K562 (cell line): Measurements from ENCODE around the gene TESMIN. TPM values are rescaled to one million over a fixed set of nuclear protein-coding genes. Genes with fewer than 3 reads are reported as not detected.

Experiments used
- ATAC-seq: fragments of 200-7000 bp; cut with Tn5 transposase; 3 replicates; pipeline ENCODE4 v1.9.1; 2020; ENCODE audit warnings: moderate library complexity
- BruUV-seq: library from RNA; stranded (reverse); fragments of 400-500 nt; replicated peaks from 2 replicates; lab custom pipeline; 2021; lab: Mats Ljungman, UMichigan
- CTCF ChIA-PET: fragments of 300-600 bp; formaldehyde crosslinking; extraction: SDS; loops from one replicate; lab custom pipeline; 2021; ENCODE audit warnings: low intra/inter-chr PET ratio; lab: Yijun Ruan, JAX
- POLR2A ChIA-PET: fragments of 300-600, 350-650 bp; sonication (Branson Sonifier 250); formaldehyde crosslinking; extraction: SDS; loops from one replicate; lab custom pipeline; 2021; ENCODE audit warnings: antibody characterized with exemption, inconsistent platforms; lab: Yijun Ruan, JAX
- DNase-seq, 4 experiments: peaks; one replicate each; pipeline versions ENCODE4 v3.0.0 to v3.0.0-alpha.2; 2011 to 2018; ENCODE audit warnings: low spot score in 3 of 4, mixed read lengths in 3 of 4; ENCODE audit errors: extremely low read depth in 1 of 4
- FAIRE-seq: peaks from 2 replicates; lab custom pipeline; 2011; peaks lifted over from hg19 to GRCh38; lab: Jason Lieb, UNC
- H2AFZ ChIP-seq: 2 replicates; pipeline ENCODE4 v1.6.0; 2011; ENCODE audit warnings: low read depth, low read length, control low read depth, inconsistent platforms
- H3K27ac ChIP-seq: fragments of 200-600 bp; 3 replicates; pipeline ENCODE4 v1.8.0; 2011; ENCODE audit warnings: low read depth, mild to moderate bottlenecking, control low read depth, inconsistent platforms, low read length, moderate library complexity, mixed read lengths; ENCODE audit errors: extremely low read depth
- H3K27me3 ChIP-seq, 2 experiments: fragments of 300-600 bp in 1 of 2; 2 replicates in 1 of 2; 3 replicates in 1 of 2; pipeline versions ENCODE4 v1.6.0 to v1.8.0; 2011; ENCODE audit warnings: inconsistent platforms in 2 of 2, low read length in 2 of 2, mild to moderate bottlenecking in 1 of 2, mixed read lengths in 1 of 2, moderate library complexity in 1 of 2; ENCODE audit not compliant: control insufficient read depth in 2 of 2, insufficient read depth in 2 of 2
- H3K36me3 ChIP-seq: fragments of 300-600 bp; 3 replicates; pipeline ENCODE4 v1.8.0; 2011; ENCODE audit warnings: mild to moderate bottlenecking, low read length, inconsistent platforms; ENCODE audit not compliant: control insufficient read depth, insufficient read depth
- H3K4me1 ChIP-seq, 2 experiments: fragments of 200-600 bp in 1 of 2; replicated peaks in 1 of 2; 2 replicates in 1 of 2; 3 replicates in 1 of 2; pipeline versions ENCODE4 v1.5.1 to v1.8.0; 2011; ENCODE audit warnings: inconsistent platforms in 2 of 2, low read length in 2 of 2, mild to moderate bottlenecking in 1 of 2, mixed read lengths in 1 of 2, moderate library complexity in 1 of 2; ENCODE audit not compliant: control insufficient read depth in 2 of 2, insufficient read depth in 2 of 2
- H3K4me2 ChIP-seq: 2 replicates; pipeline ENCODE4 v1.6.1; 2011; ENCODE audit warnings: low read length, control low read depth, inconsistent platforms, mixed read lengths; ENCODE audit not compliant: insufficient read depth
- H3K4me3 ChIP-seq: fragments of 200-600 bp; sonication (generic), shearing (Covaris generic); 2 replicates; pipeline ENCODE4 v1.5.1; 2016; ENCODE audit warnings: control low read depth, inconsistent platforms
- H3K79me2 ChIP-seq: fragments of 200-600 bp; 3 replicates; pipeline ENCODE4 v1.8.0; 2011; ENCODE audit warnings: low read length, inconsistent platforms; ENCODE audit not compliant: control insufficient read depth, insufficient read depth
- H3K9ac ChIP-seq, 2 experiments: 2 replicates each; pipeline versions ENCODE4 v1.6.0 to v1.6.1; 2011; ENCODE audit warnings: low read depth in 2 of 2, low read length in 2 of 2, control low read depth in 1 of 2, inconsistent platforms in 1 of 2, mild to moderate bottlenecking in 1 of 2, mixed read lengths in 1 of 2; ENCODE audit not compliant: insufficient read depth in 1 of 2
- H3K9me1 ChIP-seq: one replicate; pipeline ENCODE4 v1.6.0; 2011; ENCODE audit warnings: inconsistent platforms, mild to moderate bottlenecking, low read length, moderate library complexity; ENCODE audit not compliant: control insufficient read depth, insufficient read depth
- H3K9me3 ChIP-seq: replicated peaks from 2 replicates; pipeline ENCODE4 v1.5.1; 2011; ENCODE audit warnings: low read depth, low read length, inconsistent platforms; ENCODE audit not compliant: control insufficient read depth, insufficient read depth
- H4K20me1 ChIP-seq: replicated peaks from 2 replicates; pipeline ENCODE4 v1.6.1; 2011; ENCODE audit warnings: low read length, inconsistent platforms, mixed read lengths; ENCODE audit not compliant: control insufficient read depth, insufficient read depth
- HDAC1 ChIP-seq, 2 experiments: fragments of 450-650 bp; IDR thresholded peaks; 2 replicates each; pipeline ENCODE4 v1.6.1; 2016 to 2017; ENCODE audit warnings: inconsistent platforms in 1 of 2, mild to moderate bottlenecking in 1 of 2, moderate library complexity in 1 of 2
- MTA2 ChIP-seq: fragments of 450-650 bp; IDR thresholded peaks from 2 replicates; pipeline ENCODE4 v1.6.1; 2016; ENCODE audit warnings: low read depth
- NFIX ChIP-seq: fragments of 250-450 bp; sonication (Bioruptor Pico); IDR thresholded peaks from 2 replicates; pipeline ENCODE4 v1.4.0; 2020; ENCODE audit warnings: low read depth, mild to moderate bottlenecking, moderate library complexity
- NR1H2 ChIP-seq: sonication (generic); formaldehyde crosslinking; IDR thresholded peaks from 2 replicates; pipeline ENCODE4 v1.4.0; 2020; ENCODE audit warnings: mild to moderate bottlenecking, missing genetic modification reagents
- NR3C1 ChIP-seq: sonication (generic); formaldehyde crosslinking; IDR thresholded peaks from 2 replicates; pipeline ENCODE4 v1.8.1; 2022; ENCODE audit warnings: missing genetic modification reagents
- POLR2A ChIP-seq: fragments of 450-650 bp; conservative IDR thresholded peaks from 2 replicates; pipeline ENCODE4 v1.6.1; 2016
- SUPT5H ChIP-seq: fragments of 450-650 bp; IDR thresholded peaks from 2 replicates; pipeline ENCODE4 v1.6.1; 2016
- TGIF2 ChIP-seq: sonication (generic); formaldehyde crosslinking; IDR thresholded peaks from 2 replicates; pipeline ENCODE4 v1.8.1; 2022; ENCODE audit warnings: mild to moderate bottlenecking, missing genetic modification reagents, moderate library complexity
- ZNF384 ChIP-seq: IDR thresholded peaks from 2 replicates; pipeline ENCODE4 v1.6.1; 2012; ENCODE audit warnings: low read depth, low read length, improper control_type of control experiment
- ZZZ3 ChIP-seq: fragments of 450-650 bp; IDR thresholded peaks from 2 replicates; pipeline ENCODE4 v1.6.1; 2016; ENCODE audit warnings: antibody characterized with exemption, mild to moderate bottlenecking, moderate library complexity
- WGBS: fragments of 100-300 bp; shearing (Covaris generic); methylation state at CpG from one replicate; pipeline ENCODE4 v1.1.6; 2016; ENCODE audit warnings: low coverage, mixed read lengths; ENCODE audit not compliant: insufficient coverage; ENCODE audit errors: missing lambda C conversion rate; 5-methylcytosine and 5-hydroxymethylcytosine counted together
- in situ Hi-C: fragments of 300-500 bp; cut with MboI; formaldehyde crosslinking; loops from 4 replicates; pipeline ENCODE4 v1.15.0; 2018; ENCODE audit warnings: inconsistent platforms, mixed read lengths
- intact Hi-C: fragments of 100-400 bp; cut with micrococcal nuclease; formaldehyde crosslinking; loops from 2 replicates; pipeline ENCODE4 v1.14.2; 2022
- polyA plus RNA-seq, 8 experiments: library from polyadenylated mRNA; depleted of rRNA in 4 of 8; stranded (reverse) in 5 of 8; unstranded in 3 of 8; fragments of >200 nt; fragmentation: Nextera tagmentation in 2 of 8; fragmentation: Illumina TruSeq in 1 of 8; extraction: Ambion mirVana in 2 of 8; extraction: Trizol in 1 of 8; gene quantifications; 2 replicates each; pipeline versions ENCODE4 v1.2.1 to v1.2.3, GENCODE V29; 2011 to 2014; ENCODE audit warnings: inconsistent platforms in 1 of 8, missing spikeins in 1 of 8
- total RNA-seq, 7 experiments: library from RNA; depleted of rRNA in 6 of 7; stranded (reverse); fragments of >200 nt in 6 of 7; fragmentation: Illumina TruSeq in 2 of 7; extraction: Trizol in 2 of 7; gene quantifications; 2 replicates each; pipeline versions ENCODE4 v1.2.1 to v1.2.3, GENCODE V29; 2011 to 2021; ENCODE audit warnings: low replicate concordance in 1 of 7
- TF ChIP-seq, protein P1 (sequence below): fragments of 450-650 bp; IDR thresholded peaks from 2 replicates; pipeline ENCODE4 v1.6.1; 2016; ENCODE audit warnings: mild to moderate bottlenecking, moderate library complexity
- TF ChIP-seq, protein P2 (sequence below): fragments of 450-650 bp; formaldehyde crosslinking; IDR thresholded peaks from 2 replicates; pipeline ENCODE4 v1.4.0; 2022; ENCODE audit warnings: mild to moderate bottlenecking, moderate library complexity

The TESMIN gene
- total and polyA plus RNA-seq, 9 of the 15 experiments (the other 6 are each of a cell fraction or from before 2014, with no cell fraction given) = 8.9 to 50.5 (median 15.0) TPM

DNA sequence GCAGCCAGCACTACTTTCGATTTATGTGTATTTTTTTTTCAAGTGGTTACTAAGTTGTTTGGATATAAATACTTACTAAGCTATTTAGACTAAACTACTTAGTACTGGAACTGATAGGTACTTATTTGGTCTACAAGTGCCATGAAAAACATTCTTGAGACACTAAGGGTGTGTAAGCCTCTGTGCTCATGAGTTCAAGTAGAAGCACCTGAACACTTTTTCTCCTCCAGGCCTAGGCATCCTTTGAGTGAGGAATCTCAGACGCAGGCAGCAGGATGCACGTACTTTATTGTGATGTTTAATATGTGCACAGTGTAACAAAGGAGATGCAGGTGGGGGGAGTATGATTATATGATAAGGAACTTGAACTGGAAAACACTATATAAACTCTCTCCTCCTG is 7.8 kb downstream of the TESMIN start:
- no peak for ATAC-seq
- Histone ChIP-seq H3K27ac (no peak overlapping the region), H3K9ac (no peak overlapping the region), H2AFZ (no peak overlapping the region), H3K4me2 (no peak overlapping the region), H3K4me3 (no peak overlapping the region), H3K36me3 (peaks cover 47% of the 10 kb centered on the region; the same call in 2 of the 3 replicates), H3K27me3 (no peaks in the 10 kb centered on the region), H3K79me2 (no peaks in the 10 kb centered on the region), H3K9me1 (no peaks in the 10 kb centered on the region), H3K4me1 (no peaks in the 10 kb centered on the region), H4K20me1 (0 out of 2 replicates have a peak, but pooled peaks cover 3% of the 10 kb centered on the region), H3K9me3 (no peaks in the 10 kb centered on the region)
- FAIRE-seq = no peak
- ChIA-PET POLR2A (interaction anchor here (1.9 kb wide), 1 partner anchor 11 kb away, joined by 8 read pairs; no protein-coding TSS in a partner anchor), CTCF (no interaction called here)
- no TSS peak for BruUV-seq
- no peak for DNase-seq
- WGBS = 92% methylated on average over 3 of the region's 3 CpGs
- intact Hi-C loops = no loop called here
- in situ Hi-C loops = no loop called here
- no peak for TF ChIP-seq TGIF2 (CRISPR knock-in tag)
- TF ChIP-seq NR3C1 (CRISPR knock-in tag) = no peak
- TF ChIP-seq ZNF384 = no peak
- TF ChIP-seq SUPT5H = no peak
- TF ChIP-seq NR1H2 (CRISPR knock-in tag) = no peak
- TF ChIP-seq, protein P1, sequence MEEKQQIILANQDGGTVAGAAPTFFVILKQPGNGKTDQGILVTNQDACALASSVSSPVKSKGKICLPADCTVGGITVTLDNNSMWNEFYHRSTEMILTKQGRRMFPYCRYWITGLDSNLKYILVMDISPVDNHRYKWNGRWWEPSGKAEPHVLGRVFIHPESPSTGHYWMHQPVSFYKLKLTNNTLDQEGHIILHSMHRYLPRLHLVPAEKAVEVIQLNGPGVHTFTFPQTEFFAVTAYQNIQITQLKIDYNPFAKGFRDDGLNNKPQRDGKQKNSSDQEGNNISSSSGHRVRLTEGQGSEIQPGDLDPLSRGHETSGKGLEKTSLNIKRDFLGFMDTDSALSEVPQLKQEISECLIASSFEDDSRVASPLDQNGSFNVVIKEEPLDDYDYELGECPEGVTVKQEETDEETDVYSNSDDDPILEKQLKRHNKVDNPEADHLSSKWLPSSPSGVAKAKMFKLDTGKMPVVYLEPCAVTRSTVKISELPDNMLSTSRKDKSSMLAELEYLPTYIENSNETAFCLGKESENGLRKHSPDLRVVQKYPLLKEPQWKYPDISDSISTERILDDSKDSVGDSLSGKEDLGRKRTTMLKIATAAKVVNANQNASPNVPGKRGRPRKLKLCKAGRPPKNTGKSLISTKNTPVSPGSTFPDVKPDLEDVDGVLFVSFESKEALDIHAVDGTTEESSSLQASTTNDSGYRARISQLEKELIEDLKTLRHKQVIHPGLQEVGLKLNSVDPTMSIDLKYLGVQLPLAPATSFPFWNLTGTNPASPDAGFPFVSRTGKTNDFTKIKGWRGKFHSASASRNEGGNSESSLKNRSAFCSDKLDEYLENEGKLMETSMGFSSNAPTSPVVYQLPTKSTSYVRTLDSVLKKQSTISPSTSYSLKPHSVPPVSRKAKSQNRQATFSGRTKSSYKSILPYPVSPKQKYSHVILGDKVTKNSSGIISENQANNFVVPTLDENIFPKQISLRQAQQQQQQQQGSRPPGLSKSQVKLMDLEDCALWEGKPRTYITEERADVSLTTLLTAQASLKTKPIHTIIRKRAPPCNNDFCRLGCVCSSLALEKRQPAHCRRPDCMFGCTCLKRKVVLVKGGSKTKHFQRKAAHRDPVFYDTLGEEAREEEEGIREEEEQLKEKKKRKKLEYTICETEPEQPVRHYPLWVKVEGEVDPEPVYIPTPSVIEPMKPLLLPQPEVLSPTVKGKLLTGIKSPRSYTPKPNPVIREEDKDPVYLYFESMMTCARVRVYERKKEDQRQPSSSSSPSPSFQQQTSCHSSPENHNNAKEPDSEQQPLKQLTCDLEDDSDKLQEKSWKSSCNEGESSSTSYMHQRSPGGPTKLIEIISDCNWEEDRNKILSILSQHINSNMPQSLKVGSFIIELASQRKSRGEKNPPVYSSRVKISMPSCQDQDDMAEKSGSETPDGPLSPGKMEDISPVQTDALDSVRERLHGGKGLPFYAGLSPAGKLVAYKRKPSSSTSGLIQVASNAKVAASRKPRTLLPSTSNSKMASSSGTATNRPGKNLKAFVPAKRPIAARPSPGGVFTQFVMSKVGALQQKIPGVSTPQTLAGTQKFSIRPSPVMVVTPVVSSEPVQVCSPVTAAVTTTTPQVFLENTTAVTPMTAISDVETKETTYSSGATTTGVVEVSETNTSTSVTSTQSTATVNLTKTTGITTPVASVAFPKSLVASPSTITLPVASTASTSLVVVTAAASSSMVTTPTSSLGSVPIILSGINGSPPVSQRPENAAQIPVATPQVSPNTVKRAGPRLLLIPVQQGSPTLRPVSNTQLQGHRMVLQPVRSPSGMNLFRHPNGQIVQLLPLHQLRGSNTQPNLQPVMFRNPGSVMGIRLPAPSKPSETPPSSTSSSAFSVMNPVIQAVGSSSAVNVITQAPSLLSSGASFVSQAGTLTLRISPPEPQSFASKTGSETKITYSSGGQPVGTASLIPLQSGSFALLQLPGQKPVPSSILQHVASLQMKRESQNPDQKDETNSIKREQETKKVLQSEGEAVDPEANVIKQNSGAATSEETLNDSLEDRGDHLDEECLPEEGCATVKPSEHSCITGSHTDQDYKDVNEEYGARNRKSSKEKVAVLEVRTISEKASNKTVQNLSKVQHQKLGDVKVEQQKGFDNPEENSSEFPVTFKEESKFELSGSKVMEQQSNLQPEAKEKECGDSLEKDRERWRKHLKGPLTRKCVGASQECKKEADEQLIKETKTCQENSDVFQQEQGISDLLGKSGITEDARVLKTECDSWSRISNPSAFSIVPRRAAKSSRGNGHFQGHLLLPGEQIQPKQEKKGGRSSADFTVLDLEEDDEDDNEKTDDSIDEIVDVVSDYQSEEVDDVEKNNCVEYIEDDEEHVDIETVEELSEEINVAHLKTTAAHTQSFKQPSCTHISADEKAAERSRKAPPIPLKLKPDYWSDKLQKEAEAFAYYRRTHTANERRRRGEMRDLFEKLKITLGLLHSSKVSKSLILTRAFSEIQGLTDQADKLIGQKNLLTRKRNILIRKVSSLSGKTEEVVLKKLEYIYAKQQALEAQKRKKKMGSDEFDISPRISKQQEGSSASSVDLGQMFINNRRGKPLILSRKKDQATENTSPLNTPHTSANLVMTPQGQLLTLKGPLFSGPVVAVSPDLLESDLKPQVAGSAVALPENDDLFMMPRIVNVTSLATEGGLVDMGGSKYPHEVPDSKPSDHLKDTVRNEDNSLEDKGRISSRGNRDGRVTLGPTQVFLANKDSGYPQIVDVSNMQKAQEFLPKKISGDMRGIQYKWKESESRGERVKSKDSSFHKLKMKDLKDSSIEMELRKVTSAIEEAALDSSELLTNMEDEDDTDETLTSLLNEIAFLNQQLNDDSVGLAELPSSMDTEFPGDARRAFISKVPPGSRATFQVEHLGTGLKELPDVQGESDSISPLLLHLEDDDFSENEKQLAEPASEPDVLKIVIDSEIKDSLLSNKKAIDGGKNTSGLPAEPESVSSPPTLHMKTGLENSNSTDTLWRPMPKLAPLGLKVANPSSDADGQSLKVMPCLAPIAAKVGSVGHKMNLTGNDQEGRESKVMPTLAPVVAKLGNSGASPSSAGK = no peak
- no peak for TF ChIP-seq POLR2A
- TF ChIP-seq MTA2 = no peak
- TF ChIP-seq ZZZ3 = no peak
- TF ChIP-seq, protein P2, sequence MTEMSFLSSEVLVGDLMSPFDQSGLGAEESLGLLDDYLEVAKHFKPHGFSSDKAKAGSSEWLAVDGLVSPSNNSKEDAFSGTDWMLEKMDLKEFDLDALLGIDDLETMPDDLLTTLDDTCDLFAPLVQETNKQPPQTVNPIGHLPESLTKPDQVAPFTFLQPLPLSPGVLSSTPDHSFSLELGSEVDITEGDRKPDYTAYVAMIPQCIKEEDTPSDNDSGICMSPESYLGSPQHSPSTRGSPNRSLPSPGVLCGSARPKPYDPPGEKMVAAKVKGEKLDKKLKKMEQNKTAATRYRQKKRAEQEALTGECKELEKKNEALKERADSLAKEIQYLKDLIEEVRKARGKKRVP = no peak
- no peak for TF ChIP-seq NFIX (CRISPR knock-in tag)
- no peak for TF ChIP-seq HDAC1 (IDR thresholded peaks at IDR 0.05)
